ENCODE measurements around the gene POLD2.

DNA sequence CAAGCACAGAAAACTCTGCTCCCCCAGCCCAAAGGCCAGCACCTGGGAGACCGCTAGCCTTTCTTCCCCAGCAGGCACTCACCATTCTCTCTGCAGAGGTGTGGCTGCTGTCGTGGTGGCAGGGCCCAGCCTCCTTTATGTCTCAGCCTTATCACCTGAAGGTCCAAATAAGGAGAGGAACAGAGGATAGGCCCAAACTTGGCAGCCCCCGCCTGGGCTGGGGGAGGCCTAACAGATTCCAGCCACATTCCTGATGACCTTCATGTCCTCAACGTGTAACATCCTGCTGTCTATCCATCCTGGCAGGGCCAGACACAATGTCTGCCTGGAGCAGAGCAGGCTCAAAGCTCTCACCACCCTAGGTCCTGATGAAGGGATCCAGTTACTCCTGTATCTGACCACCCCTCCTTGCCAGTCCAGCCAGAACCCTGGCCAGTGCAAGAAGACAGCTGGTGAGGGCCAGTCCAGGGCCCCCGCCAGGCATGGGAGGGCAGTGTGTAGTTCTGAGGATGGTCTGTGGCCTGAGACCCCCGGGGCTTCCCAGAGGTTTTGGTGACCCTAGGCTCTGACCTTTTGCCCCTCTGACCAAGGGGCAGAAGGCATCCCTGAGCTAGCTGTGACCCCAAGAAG lies 18.0 kb upstream of the POLD2 start, which contains the start of gene MYL7:
- TF ChIP-seq, protein P1, sequence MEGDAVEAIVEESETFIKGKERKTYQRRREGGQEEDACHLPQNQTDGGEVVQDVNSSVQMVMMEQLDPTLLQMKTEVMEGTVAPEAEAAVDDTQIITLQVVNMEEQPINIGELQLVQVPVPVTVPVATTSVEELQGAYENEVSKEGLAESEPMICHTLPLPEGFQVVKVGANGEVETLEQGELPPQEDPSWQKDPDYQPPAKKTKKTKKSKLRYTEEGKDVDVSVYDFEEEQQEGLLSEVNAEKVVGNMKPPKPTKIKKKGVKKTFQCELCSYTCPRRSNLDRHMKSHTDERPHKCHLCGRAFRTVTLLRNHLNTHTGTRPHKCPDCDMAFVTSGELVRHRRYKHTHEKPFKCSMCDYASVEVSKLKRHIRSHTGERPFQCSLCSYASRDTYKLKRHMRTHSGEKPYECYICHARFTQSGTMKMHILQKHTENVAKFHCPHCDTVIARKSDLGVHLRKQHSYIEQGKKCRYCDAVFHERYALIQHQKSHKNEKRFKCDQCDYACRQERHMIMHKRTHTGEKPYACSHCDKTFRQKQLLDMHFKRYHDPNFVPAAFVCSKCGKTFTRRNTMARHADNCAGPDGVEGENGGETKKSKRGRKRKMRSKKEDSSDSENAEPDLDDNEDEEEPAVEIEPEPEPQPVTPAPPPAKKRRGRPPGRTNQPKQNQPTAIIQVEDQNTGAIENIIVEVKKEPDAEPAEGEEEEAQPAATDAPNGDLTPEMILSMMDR (IDR thresholded peaks at IDR 0.05; ENCODE audit: extremely low read depth in 1 of 2, insufficient read depth in 1 of 2, low read depth in 1 of 2, low read length in 2 of 2) = no peak
- TF ChIP-seq POLR2AphosphoS5 (IDR thresholded peaks at IDR 0.05; ENCODE audit: insufficient read depth, low read depth, low read length) (no peak), POLR2A (IDR thresholded peaks at IDR 0.05; ENCODE audit: low read depth, low read length) (no peak), JUN (IDR thresholded peaks at IDR 0.05; ENCODE audit: borderline replicate concordance, insufficient read depth, insufficient read length, low read depth) (no peak), EZH2 (IDR thresholded peaks at IDR 0.05; ENCODE audit: borderline replicate concordance, low read depth, low read length, severe bottlenecking) (no peak), GATA2 (IDR thresholded peaks at IDR 0.05; ENCODE audit: insufficient read depth, insufficient read length, low read depth, low read length) (no peak)
